ENCODE measurements around the gene IKZF2. TPM values are rescaled to one million over a fixed set of nuclear protein-coding genes. Genes with fewer than 3 reads are reported as not detected.

Gene IKZF2
- total RNA-seq, 1 experiment from 2014 or later: 1.6 TPM

GRCh38 chr2:213015387-213016165, 135.8 kb downstream of the IKZF2 start:
- H3K36me3 ChIP-seq (ENCODE audit: control insufficient read depth in 1 of 2, insufficient read depth in 2 of 2, low read length in 2 of 2): no peaks in the 10 kb centered on the region
- H3K9me2 ChIP-seq (ENCODE audit: insufficient read depth): no peaks in the 10 kb centered on the region
- no peaks in the 10 kb centered on the region for H4K20me1 ChIP-seq (ENCODE audit: insufficient read depth)
- RAD21 ChIA-PET (ENCODE audit: low non-redundant PET in 1 of 2, low total read pairs in 2 of 2, uncharacterized antibody in 2 of 2, unreplicated experiment in 2 of 2): no interaction called here
- no peak overlapping the region for H2AFZ ChIP-seq (ENCODE audit: low read depth, low read length, poor library complexity, severe bottlenecking)
- no peak overlapping the region for H3K9ac ChIP-seq (ENCODE audit: low read length)
- DNase-seq (ENCODE audit: low read depth, low spot score) (no peak), ATAC-seq (no peak)
- no peak overlapping the region for H3K4me3 ChIP-seq (replicated peaks in 1 of 2; ENCODE audit: low read depth in 1 of 2, low read length in 2 of 2)
- intact Hi-C loops (cut with micrococcal nuclease): no loop called here
- CTCF ChIA-PET: no interaction called here
- no peak overlapping the region for H3K4me2 ChIP-seq (ENCODE audit: low read length)
- POLR2A ChIA-PET: no interaction called here
- no peak overlapping the region for H3K27ac ChIP-seq (ENCODE audit: low read depth, low read length)
- no peaks in the 10 kb centered on the region for H3K9me3 ChIP-seq (ENCODE audit: control insufficient read depth in 1 of 2, insufficient read depth in 1 of 2, low read depth in 1 of 2, low read length in 2 of 2)
- H3K79me2 ChIP-seq (ENCODE audit: insufficient read depth, low read length): no peaks in the 10 kb centered on the region
- BruUV-seq (replicated peaks): no TSS peak
- H3K4me1 ChIP-seq (ENCODE audit: control insufficient read depth in 1 of 2, insufficient read depth in 2 of 2, low read length in 2 of 2): no peaks in the 10 kb centered on the region
- H3K27me3 ChIP-seq (ENCODE audit: insufficient read depth, low read length): no peaks in the 10 kb centered on the region
- no peak for TF ChIP-seq EZH2phosphoT487 (IDR thresholded peaks at IDR 0.05; ENCODE audit: borderline replicate concordance)
- no peak for TF ChIP-seq SIN3A (IDR thresholded peaks at IDR 0.05; ENCODE audit: low read depth)
- TF ChIP-seq ATF3 (IDR thresholded peaks at IDR 0.05): no peak
- TF ChIP-seq POLR2AphosphoS5 (IDR thresholded peaks at IDR 0.05; ENCODE audit: low read depth, low read length): no peak
- TF ChIP-seq, protein P1, sequence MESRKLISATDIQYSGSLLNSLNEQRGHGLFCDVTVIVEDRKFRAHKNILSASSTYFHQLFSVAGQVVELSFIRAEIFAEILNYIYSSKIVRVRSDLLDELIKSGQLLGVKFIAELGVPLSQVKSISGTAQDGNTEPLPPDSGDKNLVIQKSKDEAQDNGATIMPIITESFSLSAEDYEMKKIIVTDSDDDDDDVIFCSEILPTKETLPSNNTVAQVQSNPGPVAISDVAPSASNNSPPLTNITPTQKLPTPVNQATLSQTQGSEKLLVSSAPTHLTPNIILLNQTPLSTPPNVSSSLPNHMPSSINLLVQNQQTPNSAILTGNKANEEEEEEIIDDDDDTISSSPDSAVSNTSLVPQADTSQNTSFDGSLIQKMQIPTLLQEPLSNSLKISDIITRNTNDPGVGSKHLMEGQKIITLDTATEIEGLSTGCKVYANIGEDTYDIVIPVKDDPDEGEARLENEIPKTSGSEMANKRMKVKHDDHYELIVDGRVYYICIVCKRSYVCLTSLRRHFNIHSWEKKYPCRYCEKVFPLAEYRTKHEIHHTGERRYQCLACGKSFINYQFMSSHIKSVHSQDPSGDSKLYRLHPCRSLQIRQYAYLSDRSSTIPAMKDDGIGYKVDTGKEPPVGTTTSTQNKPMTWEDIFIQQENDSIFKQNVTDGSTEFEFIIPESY (IDR thresholded peaks at IDR 0.05; ENCODE audit: extremely low read depth, insufficient replicate concordance, low read length): no peak
- no peak for TF ChIP-seq REST (IDR thresholded peaks at IDR 0.05; ENCODE audit: low read depth)
- no peak for TF ChIP-seq TCF7L2 (IDR thresholded peaks at IDR 0.05; ENCODE audit: borderline replicate concordance, extremely low read depth, insufficient read depth, insufficient read length)
- no peak for TF ChIP-seq ZFX (IDR thresholded peaks at IDR 0.05)
- no peak for TF ChIP-seq ZNF274 (IDR thresholded peaks at IDR 0.05; ENCODE audit: low read depth, low read length)
- no peak for TF ChIP-seq RAD21 (IDR thresholded peaks at IDR 0.05; ENCODE audit: low read depth)
- no peak for TF ChIP-seq POLR2A (IDR thresholded peaks at IDR 0.05; ENCODE audit: borderline replicate concordance, extremely low read depth, insufficient read depth, insufficient read length)
- no peak for TF ChIP-seq FOSL1 (IDR thresholded peaks at IDR 0.05; ENCODE audit: low read depth)
- no peak for TF ChIP-seq CEBPB (IDR thresholded peaks at IDR 0.05; ENCODE audit: low read depth)
- TF ChIP-seq MAX (IDR thresholded peaks at IDR 0.05): no peak
- TF ChIP-seq SRF (IDR thresholded peaks at IDR 0.05; ENCODE audit: low read depth): no peak
- TF ChIP-seq CBX3 (IDR thresholded peaks at IDR 0.05; ENCODE audit: low read depth): no peak
- no peak for TF ChIP-seq ELF1 (IDR thresholded peaks at IDR 0.05; ENCODE audit: borderline replicate concordance, low read depth)
- no peak for TF ChIP-seq EZH2 (IDR thresholded peaks at IDR 0.05)
